NCI-H1092 (cell line): ENCODE data around the gene ATXN10.
"Not testable (repeated sequence)": the region's sequence is repeated elsewhere in the genome, so short reads cannot be mapped to it uniquely, and the experiment has no call there.

Experiments
- DNase-seq: peaks from one replicate; lab custom pipeline; 2025; lab: John Stamatoyannopoulos, UW

The ATXN10 gene

GRCh38 chr22:45784357-45785277 lies 113.0 kb downstream of the ATXN10 start:
- no peak for DNase-seq

GRCh38 chr22:45785458-45785857 lies 113.8 kb downstream of the ATXN10 start:
- no peak for DNase-seq

GRCh38 chr22:45786726-45787125 lies 115.1 kb downstream of the ATXN10 start:
- no peak for DNase-seq

- DNase-seq: no peak
Observed at GRCh38 chr22:45787759-45788158, 116.1 kb downstream of the ATXN10 start.

GRCh38 chr22:45788522-45788921 lies 116.9 kb downstream of the ATXN10 start:
- DNase-seq: no peak

GRCh38 chr22:45790401-45790800 lies 118.8 kb downstream of the ATXN10 start:
- no peak for DNase-seq

DNA sequence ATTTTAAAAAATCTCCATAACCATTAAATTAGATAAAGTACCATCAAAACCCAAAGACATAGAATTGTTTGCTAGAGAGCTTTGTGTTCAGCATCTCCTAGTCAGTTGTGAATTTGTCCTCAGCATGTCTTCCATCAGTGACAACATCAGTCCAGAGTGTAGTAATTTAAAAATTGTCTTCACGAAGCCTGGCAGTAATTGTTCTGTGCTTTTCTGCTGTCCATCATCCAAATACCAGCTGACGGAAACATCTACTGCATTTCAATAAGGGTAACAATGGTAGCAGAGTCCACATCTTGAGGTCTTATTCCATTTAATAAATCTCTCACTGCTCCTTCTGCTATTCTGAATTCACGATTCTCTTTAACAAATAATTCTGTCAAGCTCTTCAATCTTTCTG lies 121.5 kb downstream of the ATXN10 start:
- no peak for DNase-seq

GRCh38 chr22:45793892-45794291 lies 122.3 kb downstream of the ATXN10 start:
- DNase-seq: no peak

DNA sequence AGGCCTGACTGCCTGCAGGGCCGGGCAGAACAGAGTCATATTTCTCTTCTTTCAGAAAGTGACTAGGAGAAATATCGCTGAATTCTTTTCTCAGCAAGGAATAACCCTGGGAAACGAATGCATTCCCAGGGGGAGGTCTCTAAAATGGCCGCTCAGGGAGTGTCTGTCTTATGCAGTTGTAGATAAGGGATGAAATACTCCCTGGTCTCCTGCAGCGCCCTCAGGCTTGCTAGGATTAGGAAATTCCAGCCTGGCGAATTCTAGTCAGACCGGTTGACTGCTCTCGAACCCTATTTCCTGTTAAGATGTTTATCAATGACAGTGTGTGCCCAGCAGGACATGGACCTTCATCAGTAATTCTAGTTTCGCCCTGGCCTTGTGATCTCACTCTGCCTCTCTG lies 124.4 kb downstream of the ATXN10 start:
- DNase-seq: not testable (repeated sequence)

GRCh38 chr22:45799291-45799690 lies 127.7 kb downstream of the ATXN10 start:
- no peak for DNase-seq

DNA sequence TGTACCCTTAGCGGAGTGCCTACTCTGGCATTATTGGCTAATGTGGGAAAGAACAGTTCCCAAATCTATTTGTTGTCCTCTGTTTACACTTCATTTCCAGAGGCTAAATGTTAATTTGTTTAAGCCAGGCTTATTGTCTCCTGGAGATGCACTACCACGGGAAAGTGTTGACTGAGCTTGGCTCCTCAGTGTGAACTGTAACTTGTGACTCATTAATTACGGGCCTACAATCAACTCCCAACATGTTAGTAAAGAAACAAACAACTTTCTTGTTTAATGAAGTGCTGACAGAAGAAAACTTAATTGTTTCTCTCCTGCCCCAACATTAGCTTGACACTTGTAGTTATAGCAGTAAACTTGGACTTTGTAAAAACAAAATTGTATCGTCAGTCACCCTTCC lies 130.4 kb downstream of the ATXN10 start:
- no peak for DNase-seq

DNA sequence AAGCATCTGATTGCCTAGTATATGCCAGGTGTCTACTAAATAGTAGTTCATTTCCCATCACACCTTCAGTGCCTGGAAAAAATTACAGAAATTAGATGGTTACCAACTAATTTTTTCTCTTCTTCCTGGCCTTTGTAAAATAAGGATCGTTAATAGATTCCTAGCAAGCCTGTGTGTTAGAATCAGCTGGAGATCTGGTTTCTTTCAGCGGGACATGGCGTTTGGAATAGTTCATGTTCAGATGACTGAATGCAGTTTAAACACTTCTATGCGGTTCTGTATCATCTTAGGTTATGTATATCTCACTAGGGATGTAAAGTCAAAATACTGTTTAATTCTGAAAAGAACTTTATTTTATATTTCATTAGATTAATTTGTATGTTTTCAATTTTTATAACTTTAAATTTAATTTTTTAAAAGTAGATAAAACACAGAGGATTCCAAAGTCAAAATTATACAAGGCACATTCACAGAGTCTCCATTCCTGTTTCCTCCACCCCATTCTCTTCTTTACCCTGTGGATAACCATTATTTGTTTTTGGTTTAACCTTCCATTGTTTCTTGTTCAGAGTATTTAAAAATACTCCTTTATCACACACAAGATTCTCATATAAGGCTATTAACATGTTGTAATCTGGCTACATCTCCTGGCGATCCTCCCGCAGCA lies 132.8 kb downstream of the ATXN10 start:
- no peak for DNase-seq

DNA sequence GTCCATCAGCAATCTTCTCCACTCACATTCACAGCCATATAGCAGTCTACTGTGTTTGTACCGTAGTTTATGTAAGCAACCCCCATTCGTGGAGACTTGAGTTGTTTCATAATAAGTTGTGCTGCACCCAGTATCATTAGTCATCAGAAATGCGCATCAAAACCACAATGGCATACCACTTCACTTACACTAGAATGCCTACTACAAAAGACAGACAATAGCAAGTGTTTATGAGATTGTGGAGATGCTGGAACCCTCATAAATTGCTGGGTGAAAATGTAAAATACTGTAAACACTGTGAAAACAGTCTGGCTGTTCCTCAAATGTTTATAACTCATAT lies 133.3 kb downstream of the ATXN10 start:
- DNase-seq: no peak

DNA sequence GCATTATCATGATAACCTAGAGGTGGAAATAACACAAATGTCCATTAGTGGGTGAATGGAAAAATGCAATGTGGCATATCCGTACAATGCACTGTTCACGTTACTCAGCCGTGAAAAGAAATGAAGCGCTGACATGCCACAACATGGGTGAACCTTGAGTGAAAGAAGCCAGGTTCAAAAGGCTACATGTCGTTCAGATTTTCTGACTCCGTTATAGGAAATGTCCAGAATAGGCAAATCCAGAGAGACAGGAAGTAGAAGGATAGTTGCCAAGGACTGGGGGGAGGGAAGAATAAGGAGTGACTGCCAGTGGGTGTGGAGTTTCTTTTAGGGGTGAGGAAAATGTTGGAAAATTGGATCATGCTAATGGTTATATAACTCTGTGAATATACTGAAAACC lies 133.8 kb downstream of the ATXN10 start:
- DNase-seq: no peak

DNA sequence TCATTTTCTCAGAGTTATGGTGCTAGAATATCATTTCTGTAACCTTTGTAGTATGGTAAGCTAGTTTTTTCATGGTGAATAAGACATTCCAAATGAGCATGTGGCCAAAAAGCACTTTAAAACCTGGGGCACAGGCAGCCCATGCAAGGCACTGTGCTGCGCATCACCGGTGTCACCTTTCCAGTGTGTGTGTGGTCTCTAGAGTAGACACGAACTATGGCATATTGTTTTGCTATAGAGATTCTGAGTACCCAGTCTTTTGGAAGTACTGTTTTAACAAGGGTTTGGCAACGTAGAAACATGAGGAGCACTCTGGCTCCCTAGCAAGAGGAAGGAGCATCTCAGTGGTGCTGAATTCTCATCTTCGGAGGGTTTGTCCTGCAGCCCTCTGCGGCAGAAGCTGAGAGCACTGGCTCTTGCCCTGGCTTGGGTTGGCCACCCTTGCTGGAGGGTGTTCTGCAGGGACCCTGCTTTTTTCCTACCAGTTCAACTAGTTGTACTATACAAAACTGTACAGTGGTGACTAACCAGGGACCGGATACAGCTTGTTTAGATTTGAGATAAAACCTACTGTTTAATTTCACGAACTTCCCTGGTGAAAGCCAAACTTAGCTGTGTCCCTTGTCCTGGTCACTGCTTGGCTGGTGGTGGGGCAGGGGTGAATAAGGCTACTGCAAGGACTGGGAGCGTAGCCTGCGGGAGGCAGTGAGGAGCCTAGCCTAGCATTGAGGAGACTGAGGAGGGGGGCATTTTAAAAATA lies 135.7 kb downstream of the ATXN10 start:
- DNase-seq: no peak

DNA sequence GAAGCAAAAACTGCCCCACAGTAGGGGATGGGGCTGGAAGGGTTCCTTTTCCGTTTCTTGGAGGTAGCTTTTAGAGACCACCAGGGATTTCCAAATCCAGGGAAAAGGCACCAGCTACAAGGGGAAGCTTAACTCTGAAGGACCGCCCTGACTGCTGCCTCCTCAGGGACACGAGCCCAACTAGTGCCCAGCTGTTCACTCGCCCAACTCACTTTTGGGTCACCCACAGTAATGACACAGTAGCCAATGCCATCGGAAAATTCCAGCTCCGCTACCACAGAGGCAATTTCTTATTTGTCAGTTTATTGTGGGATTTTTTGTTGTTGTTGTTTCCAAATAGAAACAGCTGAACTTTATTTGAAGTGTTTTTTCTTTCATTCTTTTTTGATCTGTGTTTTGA lies 141.3 kb downstream of the ATXN10 start:
- no peak for DNase-seq

DNA sequence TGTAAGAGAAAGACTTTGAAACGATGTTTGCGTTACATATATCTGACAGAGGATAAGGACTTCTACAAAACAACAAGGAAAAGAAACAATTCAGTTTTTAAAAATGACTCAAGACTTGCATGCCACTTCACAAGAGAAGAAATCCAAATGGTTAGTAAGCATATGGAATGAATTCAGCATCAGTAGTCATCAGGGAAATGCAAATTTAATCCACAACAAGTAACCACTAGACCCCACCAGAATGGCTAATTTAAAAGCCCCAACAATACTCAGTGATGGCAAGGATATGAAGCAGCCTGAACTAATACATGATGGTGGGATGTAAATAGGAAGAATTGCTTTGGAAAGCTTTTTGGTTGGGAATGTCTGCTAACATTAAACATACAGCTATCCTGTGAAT lies 142.6 kb downstream of the ATXN10 start:
- no peak for DNase-seq

DNA sequence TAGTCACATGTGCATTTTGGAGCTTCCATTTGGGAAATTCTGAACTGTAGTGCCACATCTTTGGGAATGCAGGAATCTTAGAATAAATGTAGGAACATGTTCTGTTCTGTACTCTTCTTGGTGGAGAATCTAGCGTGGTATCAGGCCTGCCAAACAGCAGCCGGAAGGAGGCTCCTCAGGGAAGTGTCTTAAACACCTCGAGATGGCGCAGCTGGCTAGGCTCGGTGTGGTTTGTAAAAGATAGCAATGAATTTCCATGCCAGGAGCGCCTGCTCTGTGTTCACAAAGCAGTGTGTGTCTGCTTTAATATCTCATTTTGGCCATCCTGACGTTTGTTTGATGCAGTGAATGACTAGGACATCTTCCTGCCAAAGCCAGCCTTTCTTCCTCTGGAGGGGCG lies 145.1 kb downstream of the ATXN10 start:
- no peak for DNase-seq

GRCh38 chr22:45817745-45818423 lies 146.2 kb downstream of the ATXN10 start:
- DNase-seq: no peak

DNA sequence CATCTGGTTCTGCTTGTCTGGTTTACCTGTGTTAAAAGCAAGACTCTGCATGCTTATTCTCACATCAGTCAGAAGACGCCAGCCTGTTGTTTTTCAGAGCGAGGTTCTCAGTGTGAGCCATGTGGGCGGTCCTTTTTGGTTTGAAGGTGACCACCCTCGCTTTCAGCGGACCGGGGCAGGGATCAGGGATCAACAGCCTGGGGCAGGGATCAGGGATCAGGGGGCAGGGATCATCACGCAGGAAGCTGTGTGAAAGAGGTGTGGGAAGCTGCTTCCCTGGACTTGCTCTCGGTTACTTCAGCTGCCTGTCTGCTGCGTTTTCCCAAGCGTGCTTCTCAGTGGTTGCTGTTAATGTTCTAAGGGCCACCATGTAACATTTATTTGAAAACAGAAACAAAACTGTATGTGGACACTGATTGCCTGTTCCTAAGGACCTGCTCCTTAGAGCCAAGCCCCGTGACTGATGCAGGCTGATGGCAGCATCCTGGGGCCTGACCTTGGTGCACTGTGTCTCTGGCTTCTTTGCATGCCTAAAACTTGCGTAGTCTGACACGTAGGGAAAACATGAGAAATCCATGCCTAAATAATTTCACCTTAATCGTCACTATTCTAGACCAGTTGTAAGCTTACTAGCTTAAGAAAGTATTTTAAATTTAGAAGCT lies 146.9 kb downstream of the ATXN10 start:
- no peak for DNase-seq

- DNase-seq: no peak
Observed at GRCh38 chr22:45819305-45819704, 147.7 kb downstream of the ATXN10 start.

GRCh38 chr22:45823336-45823735 lies 151.7 kb downstream of the ATXN10 start:
- DNase-seq: no peak
